DMS53 treated with DMSO at 0.1 percent for 48 hours (cell line): ENCODE results near the gene TBX4.
"Not testable (repeated sequence)": the region's sequence is repeated elsewhere in the genome, so short reads cannot be mapped to it uniquely, and the experiment has no call there.

Experiments used
- DNase-seq: peaks from one replicate; lab custom pipeline; 2025; ENCODE audit not compliant: unreplicated experiment; lab: John Stamatoyannopoulos, UW

The TBX4 gene

GRCh38 chr17:61496174-61496956 is 44.1 kb downstream of the TBX4 start:
- no peak for DNase-seq

- no peak for DNase-seq
Observed at GRCh38 chr17:61496957-61497653, 44.9 kb downstream of the TBX4 start.

- DNase-seq: no peak
Observed at GRCh38 chr17:61498042-61498994, 46.1 kb downstream of the TBX4 start.

- DNase-seq: no peak
Observed at GRCh38 chr17:61499632-61500031, 47.4 kb downstream of the TBX4 start.

- no peak for DNase-seq
Observed at GRCh38 chr17:61500287-61500686, 48.1 kb downstream of the TBX4 start.

GRCh38 chr17:61502292-61502691 is 50.1 kb downstream of the TBX4 start:
- no peak for DNase-seq

- no peak for DNase-seq
Observed at GRCh38 chr17:61503961-61504360, 51.7 kb downstream of the TBX4 start.

GRCh38 chr17:61504697-61505096 is 52.5 kb downstream of the TBX4 start:
- no peak for DNase-seq

GRCh38 chr17:61505846-61506627 is 53.8 kb downstream of the TBX4 start:
- DNase-seq: no peak

GRCh38 chr17:61507383-61508066 is 55.3 kb downstream of the TBX4 start:
- no peak for DNase-seq

- DNase-seq: no peak
Observed at GRCh38 chr17:61508912-61509311, 56.7 kb downstream of the TBX4 start.

GRCh38 chr17:61509454-61509853 is 57.2 kb downstream of the TBX4 start:
- not testable (repeated sequence) for DNase-seq

- no peak for DNase-seq
Observed at GRCh38 chr17:61510237-61510636, 58.0 kb downstream of the TBX4 start.

GRCh38 chr17:61510991-61511390 is 58.8 kb downstream of the TBX4 start:
- no peak for DNase-seq

GRCh38 chr17:61511480-61512182 is 59.4 kb downstream of the TBX4 start:
- DNase-seq: no peak

GRCh38 chr17:61514491-61514890 is 62.3 kb downstream of the TBX4 start:
- DNase-seq: no peak

GRCh38 chr17:61517265-61517664 is 65.0 kb downstream of the TBX4 start:
- DNase-seq: no peak

GRCh38 chr17:61517843-61518606 is 65.8 kb downstream of the TBX4 start:
- no peak for DNase-seq

- DNase-seq: no peak
Observed at GRCh38 chr17:61519139-61519538, 66.9 kb downstream of the TBX4 start.
